ENCODE results near the gene LIN54.
"Not testable (repeated sequence)": the region's sequence is repeated elsewhere in the genome, so short reads cannot be mapped to it uniquely, and the experiment has no call there.

Gene LIN54

GRCh38 chr4:83011689-83012199 is 1.1 kb upstream of the LIN54 start:
- Histone ChIP-seq H3K27ac (ENCODE audit: low read depth, low read length) (no peak overlapping the region), H3K9ac (ENCODE audit: low read depth, low read length) (peak overlapping the region; percentile 71; the same call in 1 of the 2 replicates), H3K9me3 (ENCODE audit: insufficient read depth, low read depth, low read length) (no peaks in the 10 kb centered on the region), H3K27me3 (ENCODE audit: insufficient read depth, low read length) (peaks cover 15% of the 10 kb centered on the region), H3K36me3 (ENCODE audit: insufficient read depth, low read length) (no peaks in the 10 kb centered on the region), H3K4me1 (ENCODE audit: insufficient read depth, low read length) (peaks cover 24% of the 10 kb centered on the region), H3K4me3 (ENCODE audit: low read length) (peak overlapping the region; percentile 99)
- WGBS, result 0% methylated on average over 4 of the region's 5 CpGs

- H3K4me3 ChIP-seq (ENCODE audit: low read length), result peak overlapping the region; percentile 99
- H3K9me3 ChIP-seq (ENCODE audit: insufficient read depth, low read depth, low read length), result no peaks in the 10 kb centered on the region
- H3K27ac ChIP-seq (ENCODE audit: low read depth, low read length), result peak overlapping the region; percentile 82; the same call in 1 of the 2 replicates
- no peaks in the 10 kb centered on the region for H3K36me3 ChIP-seq (ENCODE audit: insufficient read depth, low read length)
- peaks cover 15% of the 10 kb centered on the region for H3K27me3 ChIP-seq (ENCODE audit: insufficient read depth, low read length)
- H3K4me1 ChIP-seq (ENCODE audit: insufficient read depth, low read length), result peaks cover 24% of the 10 kb centered on the region
- WGBS, result 0% methylated on average over 14 of the region's 14 CpGs
- H3K9ac ChIP-seq (ENCODE audit: low read depth, low read length), result peak overlapping the region; percentile 95
Observed at GRCh38 chr4:83010111-83010521, 507 bp downstream of the LIN54 start.

- Histone ChIP-seq H3K27ac (ENCODE audit: low read depth, low read length) (no peak overlapping the region), H3K27me3 (ENCODE audit: insufficient read depth, low read length) (peaks cover 15% of the 10 kb centered on the region), H3K9me3 (ENCODE audit: insufficient read depth, low read depth, low read length) (no peaks in the 10 kb centered on the region), H3K4me3 (ENCODE audit: low read length) (peak overlapping the region; percentile 99), H3K36me3 (ENCODE audit: insufficient read depth, low read length) (no peaks in the 10 kb centered on the region), H3K4me1 (ENCODE audit: insufficient read depth, low read length) (peaks cover 24% of the 10 kb centered on the region), H3K9ac (ENCODE audit: low read depth, low read length) (0 out of 2 replicates have a peak overlapping the region, but pooled peaks have one; percentile 95)
- 65% methylated on average over 2 of the region's 3 CpGs for WGBS
Observed at GRCh38 chr4:83009529-83009928, 1.1 kb downstream of the LIN54 start.

- not testable (repeated sequence) for H3K4me1 ChIP-seq (ENCODE audit: insufficient read depth, low read length); H3K9ac ChIP-seq (ENCODE audit: low read depth, low read length); H3K9me3 ChIP-seq (ENCODE audit: insufficient read depth, low read depth, low read length); H3K27me3 ChIP-seq (ENCODE audit: insufficient read depth, low read length); H3K36me3 ChIP-seq (ENCODE audit: insufficient read depth, low read length); H3K4me3 ChIP-seq (ENCODE audit: low read length); H3K27ac ChIP-seq (ENCODE audit: low read depth, low read length)
- 87% methylated on average over 14 of the region's 14 CpGs for WGBS
Observed at GRCh38 chr4:83003044-83003791, 7.4 kb downstream of the LIN54 start.

- WGBS, result 96% methylated on average over 3 of the region's 3 CpGs
- no peaks in the 10 kb centered on the region for H3K27me3 ChIP-seq (ENCODE audit: insufficient read depth, low read length)
- no peaks in the 10 kb centered on the region for H3K9me3 ChIP-seq (ENCODE audit: insufficient read depth, low read depth, low read length)
- no peak overlapping the region for H3K9ac ChIP-seq (ENCODE audit: low read depth, low read length)
- no peaks in the 10 kb centered on the region for H3K4me1 ChIP-seq (ENCODE audit: insufficient read depth, low read length)
- no peak overlapping the region for H3K4me3 ChIP-seq (ENCODE audit: low read length)
- H3K36me3 ChIP-seq (ENCODE audit: insufficient read depth, low read length), result no peaks in the 10 kb centered on the region
- H3K27ac ChIP-seq (ENCODE audit: low read depth, low read length), result no peak overlapping the region
Observed at GRCh38 chr4:83002329-83002728, 8.3 kb downstream of the LIN54 start.

GRCh38 chr4:82998898-82999297 is 11.7 kb downstream of the LIN54 start:
- Histone ChIP-seq H3K4me1 (ENCODE audit: insufficient read depth, low read length) (no peaks in the 10 kb centered on the region), H3K27ac (ENCODE audit: low read depth, low read length) (no peak overlapping the region), H3K4me3 (ENCODE audit: low read length) (no peak overlapping the region), H3K27me3 (ENCODE audit: insufficient read depth, low read length) (no peaks in the 10 kb centered on the region), H3K9ac (ENCODE audit: low read depth, low read length) (no peak overlapping the region), H3K36me3 (ENCODE audit: insufficient read depth, low read length) (no peaks in the 10 kb centered on the region), H3K9me3 (ENCODE audit: insufficient read depth, low read depth, low read length) (no peaks in the 10 kb centered on the region)

GRCh38 chr4:82994834-82995233 is 15.8 kb downstream of the LIN54 start:
- Histone ChIP-seq H3K4me3 (ENCODE audit: low read length) (no peak overlapping the region), H3K36me3 (ENCODE audit: insufficient read depth, low read length) (no peaks in the 10 kb centered on the region), H3K4me1 (ENCODE audit: insufficient read depth, low read length) (no peaks in the 10 kb centered on the region), H3K27me3 (ENCODE audit: insufficient read depth, low read length) (no peaks in the 10 kb centered on the region), H3K9ac (ENCODE audit: low read depth, low read length) (no peak overlapping the region), H3K9me3 (ENCODE audit: insufficient read depth, low read depth, low read length) (no peaks in the 10 kb centered on the region), H3K27ac (ENCODE audit: low read depth, low read length) (no peak overlapping the region)
- WGBS, result 95% methylated on average over 2 of the region's 4 CpGs

- WGBS, result 93% methylated on average over 2 of the region's 2 CpGs
- Histone ChIP-seq H3K9ac (ENCODE audit: low read depth, low read length) (no peak overlapping the region), H3K36me3 (ENCODE audit: insufficient read depth, low read length) (no peaks in the 10 kb centered on the region), H3K27me3 (ENCODE audit: insufficient read depth, low read length) (no peaks in the 10 kb centered on the region), H3K9me3 (ENCODE audit: insufficient read depth, low read depth, low read length) (no peaks in the 10 kb centered on the region), H3K4me3 (ENCODE audit: low read length) (no peak overlapping the region), H3K4me1 (ENCODE audit: insufficient read depth, low read length) (no peaks in the 10 kb centered on the region), H3K27ac (ENCODE audit: low read depth, low read length) (no peak overlapping the region)
Observed at GRCh38 chr4:82989575-82990429, 20.8 kb downstream of the LIN54 start.

GRCh38 chr4:82988323-82988832 is 22.2 kb downstream of the LIN54 start:
- WGBS, result no CpG with 5 or more reads among the region's 2 CpGs

GRCh38 chr4:82987519-82987918 is 23.1 kb downstream of the LIN54 start:
- H3K4me3 ChIP-seq (ENCODE audit: low read length); H3K4me1 ChIP-seq (ENCODE audit: insufficient read depth, low read length); H3K9ac ChIP-seq (ENCODE audit: low read depth, low read length); H3K36me3 ChIP-seq (ENCODE audit: insufficient read depth, low read length); H3K27ac ChIP-seq (ENCODE audit: low read depth, low read length); H3K9me3 ChIP-seq (ENCODE audit: insufficient read depth, low read depth, low read length); H3K27me3 ChIP-seq (ENCODE audit: insufficient read depth, low read length): not testable (repeated sequence)

More at GRCh38 chr4:82988323-82988832, 22.2 kb downstream of the LIN54 start:
- H3K9me3 ChIP-seq (ENCODE audit: insufficient read depth, low read depth, low read length), result no peaks in the 10 kb centered on the region
- no peaks in the 10 kb centered on the region for H3K27me3 ChIP-seq (ENCODE audit: insufficient read depth, low read length)
- H3K36me3 ChIP-seq (ENCODE audit: insufficient read depth, low read length), result peaks cover 7% of the 10 kb centered on the region; the same call in 1 of the 2 replicates
- no peaks in the 10 kb centered on the region for H3K4me1 ChIP-seq (ENCODE audit: insufficient read depth, low read length)
- H3K9ac ChIP-seq (ENCODE audit: low read depth, low read length), result no peak overlapping the region
- no peak overlapping the region for H3K4me3 ChIP-seq (ENCODE audit: low read length)
- H3K27ac ChIP-seq (ENCODE audit: low read depth, low read length), result no peak overlapping the region

GRCh38 chr4:82984459-82984858 is 26.2 kb downstream of the LIN54 start:
- 93% methylated on average over 4 of the region's 4 CpGs for WGBS
- no peak overlapping the region for H3K27ac ChIP-seq (ENCODE audit: low read depth, low read length)
- no peaks in the 10 kb centered on the region for H3K27me3 ChIP-seq (ENCODE audit: insufficient read depth, low read length)
- no peak overlapping the region for H3K9ac ChIP-seq (ENCODE audit: low read depth, low read length)
- no peaks in the 10 kb centered on the region for H3K4me1 ChIP-seq (ENCODE audit: insufficient read depth, low read length)
- H3K36me3 ChIP-seq (ENCODE audit: insufficient read depth, low read length), result peaks cover 10% of the 10 kb centered on the region; the same call in 1 of the 2 replicates
- no peaks in the 10 kb centered on the region for H3K9me3 ChIP-seq (ENCODE audit: insufficient read depth, low read depth, low read length)
- no peak overlapping the region for H3K4me3 ChIP-seq (ENCODE audit: low read length)
